Measurements from ENCODE around the gene ABCG1.

The ABCG1 gene

DNA sequence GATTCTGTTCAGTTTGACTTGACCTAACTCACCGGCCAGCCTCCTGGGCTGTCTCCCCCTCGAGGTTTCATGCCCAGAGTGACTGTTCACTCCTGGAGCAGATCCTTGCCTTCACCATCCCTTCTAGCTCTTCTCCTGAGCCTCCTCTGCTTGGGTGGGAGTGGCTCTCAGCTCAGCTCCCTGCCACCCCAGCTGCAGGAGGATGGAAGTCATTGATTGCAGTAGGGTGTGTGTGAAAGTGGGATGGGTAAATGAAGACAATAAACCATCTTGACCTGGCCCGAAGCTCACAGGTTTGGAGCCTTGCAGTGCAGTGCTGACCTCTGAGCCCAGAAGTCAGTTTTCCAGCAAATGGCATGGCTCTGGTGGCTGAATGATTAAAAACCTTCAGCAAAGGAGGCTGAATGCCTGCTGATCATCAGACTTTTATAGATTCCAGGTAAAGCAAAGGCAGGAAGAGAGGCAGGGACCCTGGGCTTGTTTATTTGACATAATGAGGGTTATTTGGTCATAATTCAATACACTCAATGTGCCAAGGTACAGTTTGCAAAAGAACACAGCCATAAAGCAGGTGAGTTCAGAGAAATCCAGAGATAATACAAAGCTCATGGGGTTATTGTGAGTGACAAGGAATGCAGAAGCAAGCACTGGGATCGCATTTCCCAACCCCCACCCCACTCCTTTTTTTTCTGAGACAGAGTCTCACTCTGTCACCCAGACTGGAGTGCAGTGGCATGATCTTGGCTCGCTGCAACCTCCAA is 113.8 kb downstream of the ABCG1 start:
- DNase-seq = no peak

GRCh38 chr21:42336054-42336453 is 117.1 kb downstream of the ABCG1 start:
- peak; percentile 30 for DNase-seq

DNA sequence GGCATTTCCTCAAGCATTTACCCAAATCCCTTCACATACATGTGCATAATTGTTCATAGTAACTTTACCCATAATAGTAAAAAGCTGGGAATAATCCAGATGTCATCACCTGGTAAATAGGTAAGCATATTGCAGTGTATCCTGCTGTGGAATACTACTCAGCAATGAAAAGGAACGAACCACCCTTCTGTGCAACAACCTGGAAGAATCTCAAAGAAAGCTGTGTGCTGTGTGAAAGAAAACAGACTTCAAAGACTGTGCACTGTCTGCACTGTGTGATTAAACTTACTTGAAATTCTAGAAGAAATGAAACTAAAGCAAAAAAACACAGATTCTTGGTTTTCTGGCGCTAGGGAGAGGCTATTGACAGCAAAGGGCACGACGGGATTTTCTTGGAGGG is 118.3 kb downstream of the ABCG1 start:
- no peak for DNase-seq

- DNase-seq = peak; percentile 62
Observed at GRCh38 chr21:42337830-42338728, 119.1 kb downstream of the ABCG1 start.

GRCh38 chr21:42338729-42339715 is 120.1 kb downstream of the ABCG1 start:
- no peak for DNase-seq

- no peak for DNase-seq
Observed at GRCh38 chr21:42340187-42341050, 121.5 kb downstream of the ABCG1 start.

GRCh38 chr21:42341776-42342542 is 123.0 kb downstream of the ABCG1 start:
- no peak for DNase-seq

DNA sequence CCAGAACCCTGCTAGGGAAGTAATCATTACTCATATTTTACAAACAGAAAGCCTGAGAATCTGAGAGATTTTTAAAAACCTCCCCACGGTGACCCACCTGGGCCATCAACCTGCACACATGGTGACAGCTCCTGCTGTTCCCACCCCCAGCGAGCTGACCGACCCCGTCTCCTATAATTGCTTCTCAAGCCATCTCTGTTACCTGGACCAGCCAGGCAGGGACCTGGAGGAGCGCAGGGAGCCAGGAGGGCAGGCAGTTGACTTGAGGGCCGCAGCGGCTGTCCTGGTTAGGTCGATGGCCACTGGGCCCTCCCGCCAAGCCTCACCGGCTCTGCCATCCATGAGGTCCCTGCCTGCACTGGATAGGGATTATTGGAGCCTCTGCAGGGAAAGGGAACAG is 124.2 kb downstream of the ABCG1 start:
- DNase-seq = no peak

GRCh38 chr21:42343556-42343955 is 124.6 kb downstream of the ABCG1 start:
- no peak for DNase-seq

DNA sequence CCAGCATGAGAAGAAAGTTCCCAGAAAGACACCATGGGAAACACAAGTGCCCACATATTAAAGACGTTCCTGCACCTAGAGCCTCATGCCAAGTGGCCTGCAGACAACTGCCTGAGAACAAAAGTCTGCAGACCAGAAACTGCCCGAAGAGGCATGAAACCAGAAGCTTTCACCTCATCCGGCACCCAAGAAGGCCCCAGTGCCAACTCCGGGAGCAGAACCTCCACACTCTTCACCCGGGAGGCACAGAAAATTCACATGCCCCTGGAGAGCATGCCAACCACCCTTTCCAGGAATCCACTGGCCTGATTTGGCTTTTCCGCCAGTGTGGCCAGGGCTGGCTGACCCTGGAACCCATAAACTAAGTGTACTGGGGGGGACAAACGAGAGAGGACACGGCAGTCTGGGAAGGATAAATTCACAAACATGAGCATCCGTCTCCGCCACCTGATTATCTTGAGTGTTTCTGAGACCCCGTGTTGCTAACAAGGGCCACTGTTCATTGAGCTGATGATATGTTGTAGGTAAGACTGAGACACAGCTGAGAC is 125.1 kb downstream of the ABCG1 start:
- no peak for DNase-seq

GRCh38 chr21:42344631-42345030 is 125.7 kb downstream of the ABCG1 start:
- DNase-seq = no peak

- no peak for DNase-seq
Observed at GRCh38 chr21:42346441-42346840, 127.5 kb downstream of the ABCG1 start.

All from NCI-H2227 treated with DMSO at 0.1 percent for 48 hours (cell line).